Naive thymus-derived CD8-positive, alpha-beta T cell (primary cell): ENCODE data around the gene PSMG3. TPM values are rescaled to one million over a fixed set of nuclear protein-coding genes. Genes with fewer than 3 reads are reported as not detected.

Source experiments
- ATAC-seq, 2 donors: fragments of 150-1000 bp; cut with Tn5 transposase in 1 of 2; sonication (Bioruptor Pico), chemical (Tn5 transposase) in 1 of 2; 1 replicate in 1 of 2; 2 replicates in 1 of 2; pipeline ENCODE4 v1.10.0; 2021; ENCODE audit warnings: mild to moderate bottlenecking in 2 of 2, moderate library complexity in 2 of 2
- POLR2A ChIA-PET: fragments of 350-600 bp; sonication (Branson Sonifier 250); formaldehyde crosslinking; loops from one replicate; lab custom pipeline; 2021; ENCODE audit warnings: antibody characterized with exemption; lab: Charles Lee
- DNase-seq, 10 donors: peaks; one replicate each; pipeline versions ENCODE4 v3.0.0 to v3.0.0-alpha.2; 2020 to 2022
- H3K27ac Mint-ChIP-seq, 10 donors: one replicate each; pipeline ENCODE4 v1.8.0; 2020 to 2022; ENCODE audit warnings: mild to moderate bottlenecking in 10 of 10, mixed read lengths in 10 of 10, moderate library complexity in 4 of 10, inconsistent platforms in 1 of 10
- H3K27me3 Mint-ChIP-seq, 5 donors: one replicate each; pipeline ENCODE4 v1.8.0; 2021 to 2022; ENCODE audit warnings: mixed read lengths in 5 of 5
- H3K36me3 Mint-ChIP-seq, 3 donors: one replicate each; pipeline ENCODE4 v1.8.0; 2020 to 2022; ENCODE audit warnings: mixed read lengths in 3 of 3, mild to moderate bottlenecking in 2 of 3, inconsistent platforms in 1 of 3
- H3K4me1 Mint-ChIP-seq, 4 donors: one replicate each; pipeline ENCODE4 v1.8.0; 2021 to 2022; ENCODE audit warnings: mixed read lengths in 4 of 4
- H3K4me3 Mint-ChIP-seq, 10 donors: one replicate each; pipeline ENCODE4 v1.8.0; 2020 to 2022; ENCODE audit warnings: mild to moderate bottlenecking in 10 of 10, mixed read lengths in 10 of 10, moderate library complexity in 6 of 10, inconsistent platforms in 1 of 10
- H3K9me3 Mint-ChIP-seq, 9 donors: one replicate each; pipeline ENCODE4 v1.8.0; 2020 to 2022; ENCODE audit warnings: mixed read lengths in 9 of 9, mild to moderate bottlenecking in 3 of 9, inconsistent platforms in 1 of 9, moderate library complexity in 1 of 9
- polyA plus RNA-seq, 3 donors: library from polyadenylated mRNA; unstranded; fragments of 300-500 nt; fragmentation: Illumina TruSeq; gene quantifications; one replicate each; pipeline ENCODE4 v1.2.3, GENCODE V29; 2021
- total RNA-seq, 8 experiments: library from RNA in 2 of 8; stranded (reverse) in 2 of 8; gene quantifications; one replicate each; pipeline ENCODE4 v1.2.3 and lab custom pipeline; 2021 to 2026

Gene PSMG3
- total and polyA plus RNA-seq, 5 experiments from 2014 or later = 24.3 to 45.8 (median 43.5) TPM

DNA sequence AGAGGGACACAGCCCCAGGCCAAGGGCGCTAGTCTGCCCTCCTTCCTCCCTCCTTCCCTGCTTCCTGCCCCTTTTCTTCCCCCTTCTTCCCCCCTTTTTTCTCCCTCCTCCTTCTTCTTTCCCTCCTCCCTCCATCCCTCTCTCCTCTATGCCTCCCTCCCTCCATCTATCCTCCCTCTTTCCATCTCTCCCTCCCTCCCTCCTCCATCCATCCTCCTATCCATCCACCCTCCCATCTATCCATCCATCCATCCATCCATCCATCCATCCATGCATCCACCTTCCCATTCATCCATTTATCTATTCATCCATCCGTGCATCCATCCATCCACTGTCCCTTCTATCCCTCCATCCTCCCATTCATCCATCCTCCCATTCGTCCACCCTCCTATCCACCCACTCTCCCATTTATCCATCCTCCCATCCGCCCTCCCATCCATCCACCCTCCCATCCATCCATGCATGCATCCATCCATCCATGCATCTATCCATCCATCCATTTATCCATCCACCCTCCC lies 24.1 kb upstream of the PSMG3 start:
- H3K27me3 Mint-ChIP-seq = peaks cover 5 to 33% (median 16%) of the 10 kb centered on the region in 5 donors
- POLR2A ChIA-PET = no interaction called here
- no peak overlapping the region for H3K27ac Mint-ChIP-seq
- no peak overlapping the region for H3K4me3 Mint-ChIP-seq
- DNase-seq (no peak), ATAC-seq (no peak)
- H3K9me3 Mint-ChIP-seq = peaks cover 0 to 1% (median 0%) of the 10 kb centered on the region in 9 donors
- H3K36me3 Mint-ChIP-seq = no peaks in the 10 kb centered on the region
- peaks cover 16 to 30% (median 28%) of the 10 kb centered on the region in 4 donors for H3K4me1 Mint-ChIP-seq

GRCh38 chr7:1593091-1593866 lies 23.4 kb upstream of the PSMG3 start:
- H3K9me3 Mint-ChIP-seq = peaks cover 0 to 1% (median 0%) of the 10 kb centered on the region in 9 donors
- peak overlapping the region in 6 of 10 donors; percentile 35 to 88 (median 72) for H3K4me3 Mint-ChIP-seq

DNA sequence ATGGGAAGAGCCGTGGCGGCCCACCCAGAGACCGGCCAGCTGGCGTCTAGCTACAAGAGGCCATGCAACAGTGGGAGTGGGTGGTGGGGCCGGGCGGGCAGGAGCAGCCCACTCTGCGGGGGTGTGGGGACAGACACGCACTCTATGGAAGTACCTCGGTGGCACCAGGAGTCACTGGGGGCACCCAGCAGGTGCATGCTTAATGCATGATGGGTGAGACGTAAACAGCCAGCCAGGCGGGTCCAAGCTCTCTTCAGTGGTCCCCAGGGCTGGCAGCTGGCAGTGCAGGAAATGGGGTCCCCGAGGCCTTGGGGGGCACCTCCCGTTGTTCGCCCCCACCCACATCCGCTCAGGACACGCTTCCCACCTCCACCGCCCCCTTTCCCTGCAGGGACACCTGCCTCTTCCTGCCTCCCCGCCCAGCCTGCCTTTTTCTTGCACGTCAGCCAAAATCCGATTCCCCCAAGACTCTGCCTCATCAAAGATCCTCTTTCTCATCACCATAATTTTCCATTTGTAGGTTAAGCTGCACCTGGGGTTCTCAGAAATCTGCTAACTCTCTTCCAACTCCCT lies 22.6 kb upstream of the PSMG3 start:
- DNase-seq (peak in 4 of 10 donors; percentile 7 to 20 (median 10)), ATAC-seq (peak; percentile 54 to 60)
- POLR2A ChIA-PET = no interaction called here
- H3K9me3 Mint-ChIP-seq = peaks cover 0 to 1% (median 0%) of the 10 kb centered on the region in 9 donors
- no peaks in the 10 kb centered on the region for H3K36me3 Mint-ChIP-seq
- H3K4me3 Mint-ChIP-seq = peak overlapping the region; percentile 35 to 88 (median 74)
- peaks cover 16 to 30% (median 28%) of the 10 kb centered on the region in 4 donors for H3K4me1 Mint-ChIP-seq
- H3K27me3 Mint-ChIP-seq = peaks cover 5 to 33% (median 16%) of the 10 kb centered on the region in 5 donors
- peak overlapping the region in 6 of 10 donors; percentile 16 to 79 (median 48) for H3K27ac Mint-ChIP-seq

More at GRCh38 chr7:1593091-1593866, 23.4 kb upstream of the PSMG3 start:
- H3K4me1 Mint-ChIP-seq = peaks cover 16 to 30% (median 28%) of the 10 kb centered on the region in 4 donors
- DNase-seq (peak in 1 of 10 donors; percentile 47), ATAC-seq (no peak)
- H3K27me3 Mint-ChIP-seq = peaks cover 5 to 33% (median 16%) of the 10 kb centered on the region in 5 donors
- no peaks in the 10 kb centered on the region for H3K36me3 Mint-ChIP-seq
- POLR2A ChIA-PET = no interaction called here
- peak overlapping the region in 1 of 10 donors; percentile 3 for H3K27ac Mint-ChIP-seq

DNA sequence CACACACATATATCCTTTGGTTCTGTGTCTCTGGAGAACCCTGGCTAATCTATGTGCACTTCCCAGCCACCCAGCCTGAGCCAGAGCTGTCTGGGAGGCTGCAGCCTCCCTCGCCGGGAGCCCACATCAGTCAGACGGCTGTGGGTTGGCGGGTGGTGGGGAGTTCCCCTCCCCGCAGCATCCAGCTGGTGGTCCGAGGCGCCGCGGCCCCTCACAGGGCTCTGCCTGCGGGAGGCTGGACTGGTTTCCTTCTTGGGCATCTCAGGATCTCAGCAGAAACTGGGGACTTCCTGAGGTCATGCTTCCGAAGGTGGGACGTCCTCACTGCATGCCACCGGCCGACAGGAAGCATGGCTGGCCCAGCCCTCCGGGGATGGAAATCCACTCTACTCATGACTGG lies 22.0 kb upstream of the PSMG3 start:
- ATAC-seq (peak; percentile 72 to 82), DNase-seq (peak in 5 of 10 donors; percentile 18 to 41 (median 30))
- H3K27ac Mint-ChIP-seq = peak overlapping the region in 6 of 10 donors; percentile 48 to 86 (median 66)

GRCh38 chr7:1591396-1591795 lies 21.6 kb upstream of the PSMG3 start:
- H3K27ac Mint-ChIP-seq = peak overlapping the region in 5 of 10 donors; percentile 48 to 86 (median 60)
- POLR2A ChIA-PET = interaction anchor here (1.0 kb wide), 1 partner anchor 9 kb away, joined by 3 read pairs; no protein-coding TSS in a partner anchor
- peaks cover 5 to 33% (median 16%) of the 10 kb centered on the region in 5 donors for H3K27me3 Mint-ChIP-seq

More for the DNA sequence above, 22.0 kb upstream of the PSMG3 start:
- Mint-ChIP-seq H3K4me3 (peak overlapping the region; percentile 45 to 88 (median 74)), H3K4me1 (peaks cover 16 to 30% (median 28%) of the 10 kb centered on the region in 4 donors), H3K27me3 (peaks cover 5 to 33% (median 16%) of the 10 kb centered on the region in 5 donors), H3K36me3 (no peaks in the 10 kb centered on the region), H3K9me3 (peaks cover 0 to 1% (median 0%) of the 10 kb centered on the region in 9 donors)
- POLR2A ChIA-PET = no interaction called here

DNA sequence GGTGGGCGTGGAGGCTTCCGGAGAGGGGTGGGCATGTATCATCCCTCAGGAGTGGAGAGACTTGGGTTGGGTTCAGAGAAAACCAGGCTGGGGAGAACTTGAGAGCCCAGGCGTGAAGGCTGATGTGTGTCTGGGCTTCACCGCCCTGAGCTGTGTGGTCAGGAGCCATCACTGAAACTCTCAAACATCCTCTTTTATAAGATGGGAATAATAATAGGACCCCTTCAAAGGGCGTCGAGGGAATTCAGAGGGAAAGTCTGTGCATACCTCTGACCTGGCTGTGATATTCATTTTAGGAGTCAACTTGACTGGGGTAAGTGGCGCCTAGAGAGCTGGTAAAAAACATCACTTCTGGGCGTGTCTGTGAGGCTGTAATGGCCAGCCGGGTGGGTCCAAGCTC lies 21.1 kb upstream of the PSMG3 start:
- H3K4me3 Mint-ChIP-seq = peak overlapping the region in 5 of 10 donors; percentile 24 to 75 (median 43)
- peaks cover 0 to 1% (median 0%) of the 10 kb centered on the region in 9 donors for H3K9me3 Mint-ChIP-seq
- no peaks in the 10 kb centered on the region for H3K36me3 Mint-ChIP-seq
- DNase-seq (no peak), ATAC-seq (no peak)
- POLR2A ChIA-PET = interaction anchor here (1.0 kb wide), 1 partner anchor 8 kb away, joined by 3 read pairs; no protein-coding TSS in a partner anchor
- peaks cover 5 to 33% (median 16%) of the 10 kb centered on the region in 5 donors for H3K27me3 Mint-ChIP-seq
- H3K27ac Mint-ChIP-seq = no peak overlapping the region
- peaks cover 16 to 30% (median 28%) of the 10 kb centered on the region in 4 donors for H3K4me1 Mint-ChIP-seq

More at GRCh38 chr7:1591396-1591795, 21.6 kb upstream of the PSMG3 start:
- no peak for DNase-seq
- Mint-ChIP-seq H3K36me3 (no peaks in the 10 kb centered on the region), H3K4me1 (peaks cover 16 to 30% (median 28%) of the 10 kb centered on the region in 4 donors), H3K4me3 (peak overlapping the region in 8 of 10 donors; percentile 24 to 88 (median 69)), H3K9me3 (peaks cover 0 to 1% (median 0%) of the 10 kb centered on the region in 9 donors)
- ATAC-seq = no peak

DNA sequence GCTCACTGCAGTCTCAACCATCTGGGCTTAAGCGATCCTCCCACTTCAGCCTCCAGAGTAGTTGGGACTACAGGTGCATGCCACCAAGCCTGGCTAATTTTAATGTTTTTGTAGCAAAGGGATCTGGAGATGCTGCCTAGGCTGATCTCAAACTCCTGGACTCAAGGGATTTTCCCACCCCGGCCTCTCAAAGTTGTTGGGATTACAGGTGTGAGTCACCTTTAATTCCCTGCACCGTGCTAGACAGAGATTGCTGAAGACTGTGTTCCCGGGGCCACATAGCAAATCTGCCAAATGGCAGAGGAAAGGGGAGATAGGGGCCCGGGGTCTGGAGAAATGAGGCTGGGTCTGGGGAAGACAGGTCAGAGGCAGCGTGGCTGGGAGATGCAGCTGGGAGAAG lies 20.6 kb upstream of the PSMG3 start:
- POLR2A ChIA-PET = interaction anchor here (1.0 kb wide), 1 partner anchor 8 kb away, joined by 3 read pairs; no protein-coding TSS in a partner anchor
- Mint-ChIP-seq H3K27me3 (peaks cover 5 to 32% (median 16%) of the 10 kb centered on the region in 5 donors), H3K9me3 (peaks cover 0 to 1% (median 0%) of the 10 kb centered on the region in 9 donors), H3K36me3 (no peaks in the 10 kb centered on the region), H3K4me1 (peaks cover 16 to 30% (median 28%) of the 10 kb centered on the region in 4 donors), H3K4me3 (peak overlapping the region in 4 of 10 donors; percentile 6 to 54 (median 36)), H3K27ac (no peak overlapping the region)
- no peak for DNase-seq
- no peak for ATAC-seq

DNA sequence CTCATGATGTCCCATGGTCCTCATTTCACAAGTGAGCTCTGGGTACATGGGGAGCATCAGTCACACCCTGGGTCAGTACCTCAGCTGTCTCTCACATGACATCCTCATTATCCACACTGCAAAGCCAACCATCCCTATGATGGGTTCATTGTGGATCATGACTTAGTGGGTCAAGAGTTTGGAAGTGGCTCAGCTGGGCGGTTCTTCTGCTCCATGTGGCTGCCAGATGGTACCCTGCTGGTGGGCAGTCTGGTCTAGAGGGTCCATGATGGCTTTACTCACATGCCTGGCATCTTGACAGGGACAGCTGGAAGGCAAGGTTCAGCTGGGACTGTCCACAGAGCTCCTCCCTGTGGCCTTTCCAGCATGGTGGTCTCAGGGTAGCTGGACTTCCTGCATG lies 19.1 kb upstream of the PSMG3 start:
- POLR2A ChIA-PET = no interaction called here

GRCh38 chr7:1587738-1588137 lies 17.9 kb upstream of the PSMG3 start:
- Mint-ChIP-seq H3K9me3 (peaks cover 0 to 1% (median 0%) of the 10 kb centered on the region in 9 donors), H3K4me3 (no peak overlapping the region), H3K27ac (no peak overlapping the region), H3K27me3 (peaks cover 5 to 22% (median 15%) of the 10 kb centered on the region in 5 donors), H3K36me3 (no peaks in the 10 kb centered on the region), H3K4me1 (peaks cover 15 to 25% (median 23%) of the 10 kb centered on the region in 4 donors)
- POLR2A ChIA-PET = interaction anchor here (1.6 kb wide), 1 partner anchor 12 kb away, joined by 3 read pairs; no protein-coding TSS in a partner anchor
- no peak for DNase-seq
- no peak for ATAC-seq

More for the DNA sequence above, 19.1 kb upstream of the PSMG3 start:
- H3K27me3 Mint-ChIP-seq = peaks cover 5 to 25% (median 16%) of the 10 kb centered on the region in 5 donors
- ATAC-seq (no peak), DNase-seq (no peak)
- H3K36me3 Mint-ChIP-seq = no peaks in the 10 kb centered on the region
- peaks cover 0 to 1% (median 0%) of the 10 kb centered on the region in 9 donors for H3K9me3 Mint-ChIP-seq
- no peak overlapping the region for H3K4me3 Mint-ChIP-seq
- H3K27ac Mint-ChIP-seq = no peak overlapping the region
- peaks cover 16 to 30% (median 27%) of the 10 kb centered on the region in 4 donors for H3K4me1 Mint-ChIP-seq

GRCh38 chr7:1586827-1587705 lies 17.2 kb upstream of the PSMG3 start:
- no peak for DNase-seq
- Mint-ChIP-seq H3K9me3 (peaks cover 0 to 1% (median 0%) of the 10 kb centered on the region in 9 donors), H3K4me1 (peaks cover 9 to 18% (median 16%) of the 10 kb centered on the region in 4 donors), H3K27me3 (peaks cover 3 to 20% (median 12%) of the 10 kb centered on the region in 5 donors), H3K27ac (no peak overlapping the region), H3K4me3 (no peak overlapping the region), H3K36me3 (no peaks in the 10 kb centered on the region)
- POLR2A ChIA-PET = interaction anchor here (1.6 kb wide), 1 partner anchor 13 kb away, joined by 3 read pairs; no protein-coding TSS in a partner anchor
- no peak for ATAC-seq

DNA sequence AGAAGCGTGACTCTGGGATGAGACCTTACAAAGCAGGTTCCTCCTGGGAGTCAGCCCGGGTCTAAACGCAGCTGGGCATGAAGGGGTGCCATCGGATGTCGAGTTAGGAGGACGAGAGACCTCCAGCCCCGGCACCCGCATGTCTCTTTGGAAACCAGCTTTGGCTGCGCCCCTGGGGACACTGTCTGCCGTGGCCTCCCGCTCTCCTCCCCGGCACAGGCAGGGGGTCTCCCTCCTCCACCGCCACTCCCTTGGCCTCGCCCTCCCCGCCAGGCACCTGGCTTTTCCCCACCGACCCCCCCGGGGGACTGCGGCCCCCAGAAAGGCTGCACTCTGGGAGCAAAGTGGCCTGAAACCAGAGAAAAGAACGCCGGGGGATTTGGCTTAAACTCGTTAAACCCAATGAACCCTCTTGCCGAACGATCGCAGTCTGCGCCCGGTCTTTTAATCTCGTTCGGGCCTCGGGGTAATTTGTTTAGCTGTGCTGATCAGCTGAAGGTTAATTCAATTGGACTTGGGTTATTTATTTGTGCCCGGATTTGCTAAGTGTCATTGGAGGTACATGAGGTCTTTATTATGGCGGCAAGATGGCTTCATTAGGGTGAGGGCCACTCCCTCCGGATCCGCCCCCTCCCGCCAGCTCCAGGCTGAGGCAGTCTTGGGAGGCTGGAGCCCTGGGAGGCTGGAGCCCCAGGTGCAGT lies 16.4 kb upstream of the PSMG3 start:
- Mint-ChIP-seq H3K4me1 (peaks cover 1 to 10% (median 9%) of the 10 kb centered on the region in 4 donors), H3K27me3 (peaks cover 0 to 12% (median 5%) of the 10 kb centered on the region in 5 donors), H3K36me3 (no peaks in the 10 kb centered on the region), H3K4me3 (no peak overlapping the region), H3K27ac (no peak overlapping the region), H3K9me3 (peaks cover 0 to 1% (median 0%) of the 10 kb centered on the region in 9 donors)
- no peak for DNase-seq
- ATAC-seq = no peak
- POLR2A ChIA-PET = interaction anchor here (0.6 to 1.6 kb wide), 2 partner anchors 14 to 733 kb away, joined by 3 to 4 read pairs; no protein-coding TSS in a partner anchor
